Left ventricle myocardium inferior (tissue), 1 donor: Measurements from ENCODE around the gene RPLP2. TPM values are rescaled to one million over a fixed set of nuclear protein-coding genes. Genes with fewer than 3 reads are reported as not detected.

Source experiments
- DNase-seq: peaks from one replicate; pipeline ENCODE4 v3.0.0-alpha.2; 2020
- H3K27ac ChIP-seq: fragments of 200-600 bp; replicated peaks from 2 replicates; pipeline ENCODE4 v1.8.0; 2021
- H3K27me3 ChIP-seq: fragments of 200-600 bp; 2 replicates; pipeline ENCODE4 v1.8.0; 2021; ENCODE audit warnings: low read depth
- H3K36me3 ChIP-seq: fragments of 200-600 bp; 2 replicates; pipeline ENCODE4 v1.8.0; 2021
- H3K4me1 ChIP-seq: fragments of 200-600 bp; 2 replicates; pipeline ENCODE4 v1.8.0; 2021
- H3K4me3 ChIP-seq: fragments of 200-600 bp; 2 replicates; pipeline ENCODE4 v1.8.0; 2021; ENCODE audit warnings: mild to moderate bottlenecking, moderate library complexity
- H3K9me3 ChIP-seq: fragments of 200-600 bp; replicated peaks from 2 replicates; pipeline ENCODE4 v1.8.0; 2021
- intact Hi-C: fragments of 100-400 bp; cut with micrococcal nuclease; formaldehyde crosslinking; loops from one replicate; pipeline ENCODE4 v1.11.0; 2022
- total RNA-seq: library from RNA; stranded (reverse); fragmentation: NEBNext Ultra II Directional; extraction: Animal tissue kit (Norgen Biotek cat#: 25700); gene quantifications from one replicate; pipeline ENCODE4 v1.2.1, GENCODE V29; 2021
- TF ChIP-seq, protein P1 (sequence below): fragments of 200-600 bp; IDR thresholded peaks from 2 replicates; pipeline ENCODE4 v1.8.0; 2021; ENCODE audit warnings: antibody characterized with exemption, mild to moderate bottlenecking, borderline replicate concordance
- donor health status: DM: no; HTN: yes; CAD: no; lungs with severe emphysema.

The RPLP2 gene
- total RNA-seq, 1 donor from 2014 or later, result 871 TPM

DNA sequence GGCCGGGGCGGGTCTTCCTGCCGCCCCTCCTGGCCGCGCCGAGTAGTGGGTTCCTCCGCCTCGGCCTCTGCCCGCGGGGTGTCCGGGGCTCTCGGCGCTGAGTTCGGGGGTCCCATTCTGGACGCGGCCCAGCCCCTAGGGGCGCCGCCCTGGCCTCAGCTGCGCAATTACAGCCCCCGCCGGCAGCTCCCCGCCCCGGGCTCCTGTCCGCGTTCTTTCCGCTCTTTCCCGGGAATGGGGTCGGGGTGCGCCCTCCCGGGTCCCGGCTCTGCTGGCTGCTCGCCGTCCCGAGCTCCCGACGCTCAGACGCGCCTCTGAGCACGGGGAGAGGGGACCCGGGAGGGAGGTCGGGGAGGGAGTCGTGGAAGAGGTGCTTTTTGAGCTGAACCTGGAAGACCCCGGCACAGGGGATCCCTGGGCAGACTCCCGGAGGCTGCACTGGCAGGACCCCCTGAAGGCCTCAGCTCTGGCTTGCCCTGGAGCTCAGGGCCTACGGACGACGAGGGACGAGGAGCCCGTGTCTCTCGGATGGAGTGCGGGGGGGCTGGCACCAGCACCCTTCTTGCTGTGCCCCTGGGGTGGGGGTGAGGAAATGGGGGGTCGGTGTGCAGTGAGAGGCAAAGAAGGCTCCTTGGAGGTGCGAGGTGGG lies 33.4 kb downstream of the RPLP2 start:
- TF ChIP-seq, protein P1, sequence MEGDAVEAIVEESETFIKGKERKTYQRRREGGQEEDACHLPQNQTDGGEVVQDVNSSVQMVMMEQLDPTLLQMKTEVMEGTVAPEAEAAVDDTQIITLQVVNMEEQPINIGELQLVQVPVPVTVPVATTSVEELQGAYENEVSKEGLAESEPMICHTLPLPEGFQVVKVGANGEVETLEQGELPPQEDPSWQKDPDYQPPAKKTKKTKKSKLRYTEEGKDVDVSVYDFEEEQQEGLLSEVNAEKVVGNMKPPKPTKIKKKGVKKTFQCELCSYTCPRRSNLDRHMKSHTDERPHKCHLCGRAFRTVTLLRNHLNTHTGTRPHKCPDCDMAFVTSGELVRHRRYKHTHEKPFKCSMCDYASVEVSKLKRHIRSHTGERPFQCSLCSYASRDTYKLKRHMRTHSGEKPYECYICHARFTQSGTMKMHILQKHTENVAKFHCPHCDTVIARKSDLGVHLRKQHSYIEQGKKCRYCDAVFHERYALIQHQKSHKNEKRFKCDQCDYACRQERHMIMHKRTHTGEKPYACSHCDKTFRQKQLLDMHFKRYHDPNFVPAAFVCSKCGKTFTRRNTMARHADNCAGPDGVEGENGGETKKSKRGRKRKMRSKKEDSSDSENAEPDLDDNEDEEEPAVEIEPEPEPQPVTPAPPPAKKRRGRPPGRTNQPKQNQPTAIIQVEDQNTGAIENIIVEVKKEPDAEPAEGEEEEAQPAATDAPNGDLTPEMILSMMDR, result peak; percentile 32
- peaks cover 25% of the 10 kb centered on the region for H3K36me3 ChIP-seq
- no peaks in the 10 kb centered on the region for H3K9me3 ChIP-seq
- intact Hi-C loops, result no loop called here
- no peaks in the 10 kb centered on the region for H3K27me3 ChIP-seq
- no peak for DNase-seq
- peaks cover 97% of the 10 kb centered on the region for H3K4me1 ChIP-seq
- H3K4me3 ChIP-seq, result peak overlapping the region; percentile 97
- peak overlapping the region; percentile 97 for H3K27ac ChIP-seq

DNA sequence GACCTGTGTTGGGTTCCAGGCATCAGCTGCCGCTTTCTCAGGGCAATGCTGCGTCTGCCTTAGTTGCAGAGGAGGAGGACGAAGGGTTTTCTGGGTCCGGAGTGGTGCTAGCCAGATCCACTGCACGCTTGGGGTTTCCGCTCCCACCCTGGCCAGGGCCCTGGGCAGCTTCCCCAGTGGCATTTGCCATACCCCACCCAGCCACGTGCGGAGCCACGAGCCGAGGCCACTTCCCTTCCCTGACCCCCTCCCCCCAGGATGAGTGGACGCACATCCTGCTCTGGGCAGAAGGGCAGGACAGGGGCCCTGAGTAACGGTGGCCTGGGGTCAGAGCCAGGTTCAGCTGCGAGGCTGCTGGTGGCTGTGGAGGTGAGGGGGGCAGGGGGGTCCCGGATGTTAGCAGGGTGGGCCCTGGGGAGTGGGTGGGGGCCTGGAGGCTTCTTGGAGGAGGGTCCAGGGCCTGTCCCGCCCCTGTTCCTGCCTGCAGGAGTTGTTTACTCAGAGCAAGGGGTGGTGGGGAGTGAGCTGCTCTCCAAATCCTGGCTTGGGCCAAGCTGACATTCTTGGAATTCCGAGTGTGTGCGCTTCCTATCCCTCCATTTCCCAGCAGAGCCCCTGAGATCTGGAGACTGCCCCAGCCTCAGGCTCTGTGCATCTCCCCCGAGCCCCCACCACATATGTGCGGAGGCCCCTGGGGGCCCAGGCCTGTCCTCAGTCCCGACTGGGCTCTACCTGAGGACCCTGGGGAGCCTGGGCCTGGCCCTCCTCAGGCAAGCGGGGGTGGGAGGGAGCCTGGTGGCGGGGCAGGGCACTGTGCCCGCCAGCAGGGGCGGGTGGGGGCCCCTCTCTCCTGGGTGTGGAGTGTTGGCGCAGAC lies 34.3 kb downstream of the RPLP2 start:
- no peaks in the 10 kb centered on the region for H3K27me3 ChIP-seq
- DNase-seq, result peak; percentile 92
- peaks cover 97% of the 10 kb centered on the region for H3K4me1 ChIP-seq
- H3K4me3 ChIP-seq, result peak overlapping the region; percentile 97
- TF ChIP-seq, protein P1, result no peak
- intact Hi-C loops, result no loop called here
- H3K36me3 ChIP-seq, result peaks cover 18% of the 10 kb centered on the region
- H3K9me3 ChIP-seq, result no peaks in the 10 kb centered on the region
- peak overlapping the region; percentile 97 for H3K27ac ChIP-seq

DNA sequence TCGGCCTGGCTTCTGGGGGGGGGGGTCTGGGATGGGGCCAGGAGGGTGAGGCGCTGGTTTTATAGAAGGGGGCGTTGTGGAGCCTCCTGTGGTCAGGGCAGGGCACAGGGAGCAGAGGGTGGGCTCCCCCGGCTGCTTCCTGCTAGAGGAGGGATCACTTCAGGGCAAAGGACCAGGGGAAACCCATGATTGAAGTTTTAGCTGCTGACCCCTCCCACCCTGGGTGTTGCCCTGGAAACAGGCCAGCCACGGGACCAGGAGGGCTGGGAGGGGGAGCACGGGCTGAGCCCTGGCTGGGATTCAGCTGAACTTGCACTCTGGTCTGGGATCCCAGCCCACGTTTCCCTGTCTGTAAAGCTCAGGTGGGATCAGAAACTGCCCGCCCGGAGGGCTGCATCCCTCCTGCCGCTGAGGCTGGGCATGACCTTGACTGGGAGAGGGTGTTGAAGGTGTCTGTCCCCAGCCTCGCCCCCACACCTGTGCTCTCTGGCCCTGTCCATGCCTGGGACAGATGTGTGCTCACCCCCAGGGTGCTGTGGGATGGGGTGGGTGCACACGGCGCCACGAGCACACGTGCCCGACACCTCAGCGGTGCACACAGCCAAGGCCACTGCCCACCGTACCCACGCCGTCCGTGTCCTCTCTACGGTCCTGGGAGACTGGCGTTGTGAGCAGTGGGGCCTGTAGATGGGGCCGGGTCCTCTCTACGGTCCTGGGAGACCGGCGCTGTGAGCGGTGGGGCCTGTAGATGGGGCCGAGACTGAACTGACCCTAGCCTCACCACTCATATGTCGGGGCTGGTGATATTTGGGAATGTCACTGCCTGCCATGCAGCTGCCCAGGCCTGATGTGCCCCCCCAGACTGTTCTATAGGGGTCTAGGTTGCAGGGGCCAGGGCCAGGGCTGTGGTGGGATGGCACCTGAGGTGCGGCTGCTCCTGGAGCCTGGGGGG lies 35.2 kb downstream of the RPLP2 start:
- Histone ChIP-seq H3K36me3 (peaks cover 9% of the 10 kb centered on the region), H3K4me3 (peak overlapping the region; percentile 97), H3K27me3 (no peaks in the 10 kb centered on the region), H3K4me1 (peaks cover 94% of the 10 kb centered on the region), H3K9me3 (no peaks in the 10 kb centered on the region), H3K27ac (peak overlapping the region; percentile 97)
- intact Hi-C loops, result no loop called here
- TF ChIP-seq, protein P1, result no peak
- DNase-seq, result peak; percentile 92

DNA sequence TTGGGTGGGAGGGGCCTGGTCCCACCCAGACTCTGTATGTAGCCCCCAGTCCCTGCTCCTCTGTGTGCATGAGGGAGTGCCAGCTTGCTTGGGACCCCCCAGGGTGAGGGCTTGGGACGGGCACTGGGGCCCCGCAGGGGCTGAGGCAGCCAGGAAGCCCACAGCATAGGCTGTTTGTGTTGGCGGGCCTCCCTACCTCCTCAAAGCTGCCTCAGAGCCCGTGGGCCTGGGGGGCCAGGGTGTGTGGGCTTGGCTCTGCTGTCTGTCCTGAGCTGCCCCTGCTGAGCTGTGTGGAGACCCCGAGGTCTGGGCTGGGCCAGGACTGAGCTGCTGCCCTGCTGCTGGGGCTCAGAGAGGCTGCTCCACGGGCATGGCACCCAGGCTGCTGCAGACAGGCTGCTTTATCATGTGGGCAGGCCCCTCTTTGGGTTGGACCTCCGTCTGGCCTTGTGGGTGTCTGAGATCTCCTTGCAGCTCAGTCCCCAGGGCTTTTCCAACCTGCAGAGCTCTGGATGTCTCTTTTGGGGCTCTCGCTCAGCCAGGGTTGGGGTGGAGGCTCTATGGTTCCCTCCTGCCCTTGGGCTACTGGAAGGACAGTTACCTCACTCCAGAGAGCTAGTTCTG lies 36.2 kb downstream of the RPLP2 start:
- no peaks in the 10 kb centered on the region for H3K27me3 ChIP-seq
- intact Hi-C loops, result no loop called here
- H3K4me3 ChIP-seq, result peak overlapping the region; percentile 97
- peak overlapping the region; percentile 97 for H3K27ac ChIP-seq
- H3K9me3 ChIP-seq, result no peaks in the 10 kb centered on the region
- H3K36me3 ChIP-seq, result no peaks in the 10 kb centered on the region
- no peak for DNase-seq
- peaks cover 94% of the 10 kb centered on the region for H3K4me1 ChIP-seq
- TF ChIP-seq, protein P1, result no peak
